ENCODE results near the gene ARHGAP28.

GRCh38 chr18:6891788-6892187 lies 162.3 kb downstream of the ARHGAP28 start:
- TF ChIP-seq CTCF (IDR thresholded peaks at IDR 0.05), result no peak
- no peak for TF ChIP-seq POLR2A (IDR thresholded peaks at IDR 0.05)

Data from adrenal gland (tissue), 5 donors.